OCI-LY1 (cell line): ENCODE results near the gene CSNK2A1.
A peak's percentile ranks its signal among the peaks of the same experiment; 100 is the strongest.

Experiments
- H2AFZ ChIP-seq: fragments of 200-600 bp; sonication (generic), shearing (Covaris generic); 2 replicates; pipeline ENCODE4 v1.6.0; 2014; ENCODE audit warnings: antibody characterized with exemption, mild to moderate bottlenecking, low read length
- H3F3A ChIP-seq: fragments of 200-600 bp; sonication (generic), shearing (Covaris generic); 2 replicates; pipeline ENCODE4 v1.6.0; 2014; ENCODE audit warnings: mild to moderate bottlenecking, antibody characterized with exemption, low read length, moderate library complexity; ENCODE audit not compliant: insufficient read depth
- H3K27ac ChIP-seq: fragments of 200-600 bp; sonication (generic); 2 replicates; pipeline ENCODE4 v1.5.1; 2014; ENCODE audit warnings: low read length, mixed run types, mild to moderate bottlenecking, low read depth; ENCODE audit not compliant: poor library complexity, severe bottlenecking
- H3K27me3 ChIP-seq: fragments of 200-600 bp; sonication (generic); 2 replicates; pipeline ENCODE4 v1.6.0; 2014; ENCODE audit warnings: antibody characterized with exemption, mild to moderate bottlenecking, low read length, moderate library complexity; ENCODE audit not compliant: insufficient read depth
- H3K36me3 ChIP-seq: fragments of 200-600 bp; sonication (generic); 2 replicates; pipeline ENCODE4 v1.6.1; 2014; ENCODE audit warnings: mild to moderate bottlenecking, antibody characterized with exemption, low read length, moderate library complexity, mixed read lengths; ENCODE audit not compliant: insufficient read depth
- H3K4me1 ChIP-seq: fragments of 200-600 bp; sonication (generic); 2 replicates; pipeline ENCODE4 v1.5.1; 2014; ENCODE audit warnings: mild to moderate bottlenecking, low read length, moderate library complexity; ENCODE audit not compliant: insufficient read depth, severe bottlenecking
- H3K4me2 ChIP-seq: fragments of 200-600 bp; sonication (generic), shearing (Covaris generic); 2 replicates; pipeline ENCODE4 v1.6.1; 2014; ENCODE audit warnings: low read length
- H3K4me3 ChIP-seq: fragments of 200-600 bp; sonication (generic); 2 replicates; pipeline ENCODE4 v1.5.1; 2014; ENCODE audit warnings: low read length, low read depth, mild to moderate bottlenecking, mixed read lengths; ENCODE audit not compliant: poor library complexity, severe bottlenecking
- H3K79me2 ChIP-seq: fragments of 200-600 bp; shearing (Covaris generic); 2 replicates; pipeline ENCODE4 v1.6.1; 2016; ENCODE audit warnings: mixed run types, low read length, mixed read lengths; ENCODE audit not compliant: insufficient read depth
- H3K9ac ChIP-seq: fragments of 200-600 bp; sonication (generic), shearing (Covaris generic); 2 replicates; pipeline ENCODE4 v1.6.1; 2014; ENCODE audit warnings: mild to moderate bottlenecking, low read length, mixed read lengths
- H3K9me2 ChIP-seq: fragments of 200-600 bp; sonication (generic), shearing (Covaris generic); 2 replicates; pipeline ENCODE4 v1.6.1; 2014; ENCODE audit warnings: low read depth, mild to moderate bottlenecking, low read length, mixed read lengths
- H3K9me3 ChIP-seq: fragments of 200-600 bp; shearing (Covaris generic); 2 replicates; pipeline ENCODE4 v1.6.1; 2014; ENCODE audit warnings: low read length, mixed read lengths
- H4K20me1 ChIP-seq: fragments of 200-600 bp; sonication (generic), shearing (Covaris generic); 2 replicates; pipeline ENCODE4 v1.6.0; 2016; ENCODE audit warnings: mild to moderate bottlenecking, low read length; ENCODE audit not compliant: insufficient read depth
- CTCF ChIP-seq: fragments of 200-600 bp; sonication (generic), shearing (Covaris generic); IDR thresholded peaks from 2 replicates; pipeline ENCODE4 v1.5.1; 2017; ENCODE audit warnings: mild to moderate bottlenecking, antibody characterized with exemption, low read length, moderate library complexity, mixed read lengths
- EZH2 ChIP-seq: fragments of 200-600 bp; sonication (generic), shearing (Covaris generic); IDR thresholded peaks from 2 replicates; pipeline ENCODE4 v1.8.0; 2017; ENCODE audit warnings: borderline replicate concordance, mixed run types, mild to moderate bottlenecking, antibody characterized with exemption, low read length, moderate library complexity, mixed read lengths

CSNK2A1 gene

GRCh38 chr20:438571-439469 lies 104.8 kb downstream of the CSNK2A1 start:
- Histone ChIP-seq H3K27ac (peak overlapping the region; percentile 45), H3K27me3 (no peaks in the 10 kb centered on the region), H3K9me3 (no peaks in the 10 kb centered on the region), H2AFZ (no peak overlapping the region), H3K9me2 (no peaks in the 10 kb centered on the region), H4K20me1 (no peaks in the 10 kb centered on the region), H3K36me3 (peaks cover 67% of the 10 kb centered on the region), H3K79me2 (no peaks in the 10 kb centered on the region), H3K9ac (peak overlapping the region; percentile 9; the same call in 1 of the 2 replicates), H3K4me3 (no peak overlapping the region), H3K4me1 (peaks cover 22% of the 10 kb centered on the region), H3K4me2 (peak overlapping the region; percentile 55), H3F3A (no peaks in the 10 kb centered on the region)
- TF ChIP-seq EZH2 (no peak), CTCF (no peak)

- H3K4me1 ChIP-seq = peaks cover 28% of the 10 kb centered on the region
- H3K9me3 ChIP-seq = no peaks in the 10 kb centered on the region
- no peak overlapping the region for H2AFZ ChIP-seq
- TF ChIP-seq EZH2 (no peak), CTCF (no peak)
- peaks cover 69% of the 10 kb centered on the region for H3K36me3 ChIP-seq
- H3K79me2 ChIP-seq = no peaks in the 10 kb centered on the region
- no peak overlapping the region for H3K27ac ChIP-seq
- H3K4me3 ChIP-seq = no peak overlapping the region
- H3F3A ChIP-seq = no peaks in the 10 kb centered on the region
- H3K4me2 ChIP-seq = no peak overlapping the region; the same call in 1 of the 2 replicates
- H3K27me3 ChIP-seq = no peaks in the 10 kb centered on the region
- no peaks in the 10 kb centered on the region for H3K9me2 ChIP-seq
- no peak overlapping the region; the same call in 1 of the 2 replicates for H3K9ac ChIP-seq
- no peaks in the 10 kb centered on the region for H4K20me1 ChIP-seq
Observed at GRCh38 chr20:437787-438486, 105.7 kb downstream of the CSNK2A1 start.

- H3K4me2 ChIP-seq = no peak overlapping the region
- H3K9me2 ChIP-seq = no peaks in the 10 kb centered on the region
- peaks cover 28% of the 10 kb centered on the region for H3K4me1 ChIP-seq
- H4K20me1 ChIP-seq = no peaks in the 10 kb centered on the region
- no peak for TF ChIP-seq CTCF
- H3K36me3 ChIP-seq = peaks cover 69% of the 10 kb centered on the region
- H2AFZ ChIP-seq = no peak overlapping the region
- H3K27me3 ChIP-seq = no peaks in the 10 kb centered on the region
- no peaks in the 10 kb centered on the region for H3F3A ChIP-seq
- H3K9ac ChIP-seq = no peak overlapping the region
- H3K79me2 ChIP-seq = no peaks in the 10 kb centered on the region
- H3K4me3 ChIP-seq = no peak overlapping the region
- no peaks in the 10 kb centered on the region for H3K9me3 ChIP-seq
- no peak overlapping the region for H3K27ac ChIP-seq
Observed at GRCh38 chr20:436476-436875, 107.1 kb downstream of the CSNK2A1 start.
